Epithelial cell of esophagus (primary cell): Measurements from ENCODE around the gene CMTM8.

Source experiments
- DNase-seq: peaks from one replicate; pipeline ENCODE4 v3.0.0; 2010; ENCODE audit warnings: low read depth
- H3K4me3 ChIP-seq: 2 replicates; pipeline ENCODE4 v1.5.1; 2011; ENCODE audit warnings: mild to moderate bottlenecking, low read length, control low read depth
- TF ChIP-seq, protein P1 (sequence below): IDR thresholded peaks from 2 replicates; pipeline ENCODE4 v1.5.1; 2011; ENCODE audit warnings: low read depth, mild to moderate bottlenecking, low read length, control low read depth, inconsistent platforms; ENCODE audit not compliant: insufficient read depth; ENCODE audit errors: missing control alignments

The CMTM8 gene

GRCh38 chr3:32319607-32320006 lies 81.1 kb downstream of the CMTM8 start:
- H3K4me3 ChIP-seq: no peak overlapping the region
- DNase-seq: no peak
- TF ChIP-seq, protein P1, sequence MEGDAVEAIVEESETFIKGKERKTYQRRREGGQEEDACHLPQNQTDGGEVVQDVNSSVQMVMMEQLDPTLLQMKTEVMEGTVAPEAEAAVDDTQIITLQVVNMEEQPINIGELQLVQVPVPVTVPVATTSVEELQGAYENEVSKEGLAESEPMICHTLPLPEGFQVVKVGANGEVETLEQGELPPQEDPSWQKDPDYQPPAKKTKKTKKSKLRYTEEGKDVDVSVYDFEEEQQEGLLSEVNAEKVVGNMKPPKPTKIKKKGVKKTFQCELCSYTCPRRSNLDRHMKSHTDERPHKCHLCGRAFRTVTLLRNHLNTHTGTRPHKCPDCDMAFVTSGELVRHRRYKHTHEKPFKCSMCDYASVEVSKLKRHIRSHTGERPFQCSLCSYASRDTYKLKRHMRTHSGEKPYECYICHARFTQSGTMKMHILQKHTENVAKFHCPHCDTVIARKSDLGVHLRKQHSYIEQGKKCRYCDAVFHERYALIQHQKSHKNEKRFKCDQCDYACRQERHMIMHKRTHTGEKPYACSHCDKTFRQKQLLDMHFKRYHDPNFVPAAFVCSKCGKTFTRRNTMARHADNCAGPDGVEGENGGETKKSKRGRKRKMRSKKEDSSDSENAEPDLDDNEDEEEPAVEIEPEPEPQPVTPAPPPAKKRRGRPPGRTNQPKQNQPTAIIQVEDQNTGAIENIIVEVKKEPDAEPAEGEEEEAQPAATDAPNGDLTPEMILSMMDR: no peak

DNA sequence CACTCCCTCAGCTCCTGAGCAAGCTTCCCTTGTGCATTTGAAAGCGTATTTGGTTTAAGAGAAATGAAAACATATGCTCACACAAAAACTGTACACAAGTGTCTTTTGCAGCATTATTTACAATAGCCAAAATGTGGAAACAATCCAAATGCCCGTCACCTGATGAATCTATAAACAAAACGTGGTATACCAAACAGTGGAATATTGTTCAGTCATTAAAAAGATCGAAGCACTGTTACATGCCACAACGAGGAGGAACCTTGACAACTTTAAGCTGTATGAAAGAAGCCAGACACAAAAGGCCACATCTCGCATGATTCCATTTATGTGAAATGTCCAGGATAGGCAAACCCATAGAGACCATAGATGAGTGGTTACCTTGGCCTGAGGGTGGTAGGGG lies 81.6 kb downstream of the CMTM8 start:
- TF ChIP-seq, protein P1: no peak
- no peak for DNase-seq
- H3K4me3 ChIP-seq: no peak overlapping the region

- H3K4me3 ChIP-seq: no peak overlapping the region
- TF ChIP-seq, protein P1: no peak
- no peak for DNase-seq
Observed at GRCh38 chr3:32321095-32321790, 82.8 kb downstream of the CMTM8 start.

DNA sequence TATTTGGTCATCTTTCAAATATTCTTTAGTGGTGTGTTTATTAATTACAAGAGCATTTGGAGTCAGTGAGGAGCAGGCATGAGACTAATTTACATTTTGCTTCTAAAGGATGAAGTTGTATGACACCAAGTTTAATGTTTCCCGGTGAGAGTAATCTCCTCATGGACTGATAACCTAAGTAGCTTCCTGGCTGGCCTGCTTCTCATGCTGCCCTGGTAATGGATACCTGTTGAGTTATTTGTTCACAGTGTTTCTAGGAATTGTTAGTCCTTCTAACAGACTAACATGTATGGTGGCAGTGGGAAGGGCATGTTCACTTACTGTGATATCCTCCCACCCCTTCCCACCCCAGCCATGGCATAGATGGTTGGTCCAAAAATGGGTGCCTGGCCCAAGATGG lies 83.8 kb downstream of the CMTM8 start:
- no peak for DNase-seq
- TF ChIP-seq, protein P1: no peak
- H3K4me3 ChIP-seq: no peak overlapping the region

GRCh38 chr3:32323604-32324003 lies 85.1 kb downstream of the CMTM8 start:
- H3K4me3 ChIP-seq: no peak overlapping the region
- DNase-seq: peak; percentile 65
- TF ChIP-seq, protein P1: no peak

DNA sequence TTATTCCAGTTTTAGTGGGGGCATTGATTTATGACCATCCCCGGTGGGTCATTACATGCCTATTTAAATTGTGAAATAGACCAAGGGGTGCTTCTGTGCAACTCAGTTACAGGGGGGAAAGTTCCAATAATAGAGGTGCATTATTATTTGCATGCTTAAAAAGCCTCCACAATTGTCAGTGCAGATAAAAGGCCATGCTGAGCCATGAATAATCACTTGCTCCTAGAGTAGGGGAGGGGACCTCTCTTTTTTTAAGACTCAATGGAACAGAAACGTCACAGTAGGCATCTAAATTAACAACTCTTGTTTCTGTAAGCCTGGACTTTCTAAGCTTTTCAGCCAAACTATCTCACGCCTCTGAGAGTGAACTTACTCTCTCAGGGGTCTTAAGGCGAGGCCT lies 86.7 kb downstream of the CMTM8 start:
- TF ChIP-seq, protein P1: no peak
- no peak overlapping the region for H3K4me3 ChIP-seq
- DNase-seq: no peak

DNA sequence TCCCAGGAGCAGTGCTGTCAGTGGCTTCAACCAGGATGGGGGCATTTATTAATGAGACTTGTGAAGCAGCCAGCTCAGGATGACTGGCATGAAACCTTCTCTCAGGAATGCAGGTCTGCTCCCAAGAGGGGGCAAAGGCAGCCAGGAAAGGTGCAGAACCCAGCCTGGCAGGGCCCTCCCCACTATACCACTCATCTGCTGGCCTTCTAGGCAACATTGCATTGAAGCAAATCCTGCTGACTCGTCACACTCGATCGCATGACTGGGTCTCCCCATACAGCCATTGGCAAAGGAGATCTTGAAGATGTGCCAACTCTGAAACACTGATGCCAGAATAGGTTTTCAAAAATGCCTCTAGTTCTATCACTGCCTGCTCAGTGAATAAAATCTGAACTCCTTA lies 87.4 kb downstream of the CMTM8 start:
- no peak overlapping the region for H3K4me3 ChIP-seq
- TF ChIP-seq, protein P1: no peak
- DNase-seq: peak; percentile 48
